Adrenal gland (tissue), 5 donors: ENCODE results near the gene KCNK18.

ENCODE experiments used
- CTCF ChIP-seq, 6 experiments: fragments of 450-650 bp in 4 of 6; fragments of 200-600 bp in 2 of 6; sonication (generic) in 1 of 6; IDR thresholded peaks; 1 replicate in 5 of 6; 2 replicates in 1 of 6; pipeline versions ENCODE4 v1.5.1 to v1.8.0; 2016 to 2021; ENCODE audit warnings: antibody characterized with exemption in 6 of 6, mild to moderate bottlenecking in 2 of 6, moderate library complexity in 1 of 6
- POLR2A ChIP-seq, 2 donors: fragments of 450-650 bp; IDR thresholded peaks; one replicate each; pipeline ENCODE4 v1.6.1; 2017; ENCODE audit warnings: antibody characterized with exemption in 2 of 2, mild to moderate bottlenecking in 2 of 2, moderate library complexity in 1 of 2
- donor health status: DM: no; HTN: no; CAD: no.

GRCh38 chr10:117201826-117202225 lies 4.5 kb downstream of the KCNK18 start:
- TF ChIP-seq CTCF (IDR thresholded peaks at IDR 0.05) (no peak), POLR2A (IDR thresholded peaks at IDR 0.05) (no peak)
